B cell (primary cell): ENCODE data around the gene NXNL1. TPM values are rescaled to one million over a fixed set of nuclear protein-coding genes. Genes with fewer than 3 reads are reported as not detected.
"Not testable (repeated sequence)": the region's sequence is repeated elsewhere in the genome, so short reads cannot be mapped to it uniquely, and the experiment has no call there.

Experiments
- ATAC-seq: fragments of 200-7000 bp; cut with Tn5 transposase; one replicate; pipeline ENCODE4 v1.10.0; 2021; ENCODE audit warnings: low read depth, mild to moderate bottlenecking, moderate number of reproducible peaks, moderate library complexity
- CTCF ChIA-PET: fragments of 350-600 bp; sonication (Branson Sonifier 250); formaldehyde crosslinking; loops from one replicate; lab custom pipeline; 2021; ENCODE audit warnings: antibody characterized with exemption, inconsistent platforms; lab: Charles Lee
- POLR2A ChIA-PET: fragments of 350-600 bp; sonication (Branson Sonifier 250); formaldehyde crosslinking; loops from one replicate; lab custom pipeline; 2021; ENCODE audit warnings: antibody characterized with exemption; lab: Charles Lee
- DNase-seq: peaks from one replicate; pipeline ENCODE4 v3.0.0; 2013
- H2AFZ ChIP-seq: 2 replicates; pipeline ENCODE4 v1.6.1; 2012; ENCODE audit warnings: mild to moderate bottlenecking, low read depth, low read length; ENCODE audit not compliant: insufficient read depth, poor library complexity, severe bottlenecking
- H3K27ac ChIP-seq, 2 donors: 1 replicate in 1 of 2; 2 replicates in 1 of 2; pipeline ENCODE4 v1.5.1; 2012 to 2013; ENCODE audit warnings: low read length in 2 of 2, mild to moderate bottlenecking in 2 of 2, moderate library complexity in 1 of 2
- H3K27me3 ChIP-seq, 4 experiments: fragments of 200-600 bp in 1 of 4; sonication (generic) in 1 of 4; replicated peaks in 1 of 4; 1 replicate in 2 of 4; 2 replicates in 2 of 4; pipeline versions ENCODE4 v1.6.1 to v1.7.0; 2013 to 2016; ENCODE audit warnings: low read length in 3 of 4, mild to moderate bottlenecking in 2 of 4, mixed read lengths in 1 of 4, moderate library complexity in 1 of 4; ENCODE audit not compliant: insufficient read depth in 4 of 4, control insufficient read depth in 3 of 4; ENCODE audit errors: control extremely low read depth in 1 of 4
- H3K36me3 ChIP-seq, 2 experiments: replicated peaks in 1 of 2; 1 replicate in 1 of 2; 2 replicates in 1 of 2; pipeline versions ENCODE4 v1.6.1 to v1.7.1; 2013; ENCODE audit warnings: low read length in 1 of 2; ENCODE audit not compliant: insufficient read depth in 2 of 2, control insufficient read depth in 1 of 2; ENCODE audit errors: control extremely low read depth in 1 of 2, extremely low read depth in 1 of 2
- H3K4me1 ChIP-seq, 2 donors: fragments of 200-600 bp in 1 of 2; sonication (generic) in 1 of 2; 1 replicate in 1 of 2; 2 replicates in 1 of 2; pipeline versions ENCODE4 v1.5.1 to v1.6.1; 2013 to 2017; ENCODE audit warnings: low read length in 2 of 2; ENCODE audit not compliant: control insufficient read depth in 2 of 2, insufficient read depth in 2 of 2
- H3K4me2 ChIP-seq: replicated peaks from 2 replicates; pipeline ENCODE3; 2012; ENCODE audit warnings: mild to moderate bottlenecking, low read depth, low read length; ENCODE audit not compliant: poor library complexity, severe bottlenecking
- H3K4me3 ChIP-seq, 5 experiments: fragments of 200-600 bp in 1 of 5; sonication (generic) in 1 of 5; 1 replicate in 3 of 5; 2 replicates in 2 of 5; pipeline versions ENCODE4 v1.5.1 to v1.7.0; 2011 to 2016; ENCODE audit warnings: low read length in 4 of 5, mild to moderate bottlenecking in 4 of 5, low read depth in 2 of 5, control low read depth in 1 of 5, moderate library complexity in 1 of 5; ENCODE audit not compliant: insufficient read depth in 1 of 5; ENCODE audit errors: control extremely low read depth in 1 of 5, extremely low read depth in 1 of 5
- H3K79me2 ChIP-seq: fragments of 200-600 bp; sonication (generic); one replicate; pipeline ENCODE4 v1.6.0; 2016; ENCODE audit warnings: low read length; ENCODE audit not compliant: control insufficient read depth, insufficient read depth
- H3K9ac ChIP-seq: fragments of 200-600 bp; sonication (generic); 2 replicates; pipeline ENCODE4 v1.6.1; 2017; ENCODE audit warnings: mild to moderate bottlenecking, low read length, moderate library complexity
- H3K9me3 ChIP-seq, 3 donors: one replicate each; pipeline versions ENCODE4 v1.6.1 to v1.7.1; 2013; ENCODE audit warnings: low read length in 2 of 3; ENCODE audit not compliant: control insufficient read depth in 2 of 3, insufficient read depth in 1 of 3; ENCODE audit errors: control extremely low read depth in 1 of 3
- H4K20me1 ChIP-seq: 2 replicates; pipeline ENCODE4 v1.6.0; 2012; ENCODE audit warnings: mild to moderate bottlenecking, low read length; ENCODE audit not compliant: insufficient read depth, control insufficient read depth, poor library complexity, severe bottlenecking
- H3K27ac Mint-ChIP-seq: one replicate; pipeline ENCODE4 v1.8.0; 2021; ENCODE audit warnings: mixed read lengths
- H3K27me3 Mint-ChIP-seq: one replicate; pipeline ENCODE4 v1.8.0; 2021; ENCODE audit warnings: mixed read lengths
- H3K4me1 Mint-ChIP-seq: one replicate; pipeline ENCODE4 v1.8.0; 2021; ENCODE audit warnings: mixed read lengths
- H3K4me3 Mint-ChIP-seq: one replicate; pipeline ENCODE4 v1.8.0; 2021; ENCODE audit warnings: mixed read lengths
- H3K9me3 Mint-ChIP-seq: one replicate; pipeline ENCODE4 v1.8.0; 2022; ENCODE audit warnings: mixed read lengths; ENCODE audit not compliant: insufficient read depth
- CTCF ChIP-seq: fragments of 200-600 bp; IDR thresholded peaks from one replicate; pipeline ENCODE4 v1.8.0; 2022; ENCODE audit warnings: antibody characterized with exemption, mild to moderate bottlenecking
- EZH2 ChIP-seq: IDR thresholded peaks from 2 replicates; pipeline ENCODE4 v1.6.1; 2012; ENCODE audit warnings: borderline replicate concordance, low read depth, mild to moderate bottlenecking, moderate library complexity, low read length; ENCODE audit not compliant: insufficient read depth, poor library complexity, severe bottlenecking
- WGBS: methylation state at CpG from one replicate; pipeline ENCODE4 v1.1.5; 2013; ENCODE audit warnings: missing lambda C conversion rate; ENCODE audit not compliant: insufficient coverage; 5-methylcytosine and 5-hydroxymethylcytosine counted together
- intact Hi-C: fragments of 100-400 bp; cut with micrococcal nuclease; formaldehyde crosslinking; loops from one replicate; pipeline ENCODE4 v1.10.0; 2022
- polyA minus RNA-seq: library from RNA; depleted of rRNA, polyadenylated mRNA; stranded (reverse); fragments of >200 nt; gene quantifications from 2 replicates; pipeline ENCODE4 v1.2.3, GENCODE V29; 2012
- polyA plus RNA-seq: library from polyadenylated mRNA; depleted of rRNA; stranded (reverse); fragments of >200 nt; gene quantifications from 2 replicates; pipeline ENCODE4 v1.2.3, GENCODE V29; 2012
- total RNA-seq, 2 donors: library from RNA; stranded (reverse); fragments of 120-200 nt in 1 of 2; gene quantifications; 1 replicate in 1 of 2; 2 replicates in 1 of 2; pipeline versions ENCODE4 v1.2.3 to v1.2.4, GENCODE V29; 2013 to 2022

NXNL1 gene
- not detected in 2 replicates for total RNA-seq
- not detected for total RNA-seq (2013)
- not detected in 2 replicates for polyA plus RNA-seq
- not detected in 2 replicates for polyA minus RNA-seq

DNA sequence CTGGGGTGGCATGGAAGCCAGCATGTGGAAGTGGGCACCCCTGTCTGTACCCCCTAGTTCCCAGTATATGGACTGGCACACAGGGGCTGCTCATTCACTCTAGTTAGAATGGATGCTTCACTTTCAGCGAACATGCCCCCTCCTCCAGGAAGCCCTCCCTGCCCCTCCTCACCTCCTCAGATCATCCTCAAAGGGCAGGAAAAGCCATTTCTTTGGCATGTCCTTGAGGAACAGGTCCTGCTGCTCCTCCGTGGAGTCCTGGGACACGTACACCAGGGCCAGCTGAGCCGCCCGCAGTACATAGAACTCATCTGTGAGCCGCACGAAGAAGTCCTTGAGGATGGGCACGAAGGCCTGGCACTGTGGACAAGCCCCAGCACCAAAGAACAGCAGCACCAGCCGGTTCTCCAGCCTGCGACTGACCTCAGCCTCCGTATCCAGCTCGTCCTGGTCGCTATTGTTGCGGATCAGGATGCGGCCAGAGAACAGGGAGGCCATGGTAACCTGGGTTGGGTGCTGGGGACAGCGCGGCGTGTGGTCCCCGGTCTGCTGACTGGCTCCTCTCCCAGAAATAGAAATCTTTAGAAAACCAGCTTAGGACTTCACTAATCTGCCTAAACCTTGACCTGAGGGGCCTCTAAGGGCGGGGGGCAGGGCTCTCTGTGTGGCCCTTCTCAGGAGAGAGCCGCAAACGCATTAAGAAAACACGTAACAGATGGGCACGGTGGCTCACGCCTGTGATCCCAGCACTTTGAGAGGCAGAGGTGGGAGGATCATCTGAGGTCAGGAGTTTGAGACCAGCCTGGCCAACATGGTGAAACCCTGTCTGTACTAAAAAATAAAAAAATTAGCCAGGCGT is at the start of gene NXNL1:
Gene NXNL1, minus strand, starts transcription at position 555 of the 859 bp plus-strand sequence. Its CDS starts 57 bp downstream, at position 498.
- Histone ChIP-seq H3K9me3 (no peaks in the 10 kb centered on the region), H3K4me3 (no peak within 1 kb of the TSS), H3K4me1 (no peaks in the 10 kb centered on the region), H3K27ac (no peak within 1 kb of the TSS), H3K4me2 (no peak within 1 kb of the TSS), H3K36me3 (no peaks in the 10 kb centered on the region), H3K9ac (no peak within 1 kb of the TSS), H3K79me2 (no peaks in the 10 kb centered on the region), H3K27me3 (peaks cover 0 to 36% (median 10%) of the 10 kb centered on the region in 4 experiments), H2AFZ (no peak within 1 kb of the TSS), H4K20me1 (no peaks in the 10 kb centered on the region)
- Mint-ChIP-seq H3K4me1 (no peaks in the 10 kb centered on the region), H3K27ac (no peak within 1 kb of the TSS), H3K9me3 (no peaks in the 10 kb centered on the region), H3K4me3 (no peak within 1 kb of the TSS), H3K27me3 (peaks cover 23% of the 10 kb centered on the region)
- 90% methylated on average over 22 of the region's 26 CpGs for WGBS
- ChIA-PET POLR2A (no interaction called here), CTCF (interaction anchor here (1.0 kb wide), 1 partner anchor 35 kb away, joined by 3 read pairs; no protein-coding TSS in a partner anchor)
- ATAC-seq (no peak), DNase-seq (no peak)
- TF ChIP-seq EZH2 (no peak), CTCF (no peak)
- intact Hi-C loops, result no loop called here

- ATAC-seq, H3K9me3 Mint-ChIP-seq, H3K9me3 ChIP-seq, H2AFZ ChIP-seq, H3K27me3 Mint-ChIP-seq, H3K4me2 ChIP-seq, H3K9ac ChIP-seq, H3K27ac ChIP-seq, H3K27me3 ChIP-seq, H3K36me3 ChIP-seq, H3K4me3 Mint-ChIP-seq, intact Hi-C loops, H3K4me3 ChIP-seq, DNase-seq, H3K27ac Mint-ChIP-seq, POLR2A ChIA-PET: not testable (repeated sequence)
- CTCF ChIA-PET, result interaction anchor here (0.8 kb wide), 1 partner anchor 21 kb away, joined by 3 read pairs; no protein-coding TSS in a partner anchor
- WGBS, result 81% methylated on average over 3 of the region's 3 CpGs
- H3K79me2 ChIP-seq, result peaks cover 57% of the 10 kb centered on the region
- peaks cover 31% of the 10 kb centered on the region for H3K4me1 Mint-ChIP-seq
- H4K20me1 ChIP-seq, result peaks cover 29% of the 10 kb centered on the region
- H3K4me1 ChIP-seq, result peaks cover 18 to 22% of the 10 kb centered on the region in 2 donors
Measured at GRCh38 chr19:17508558-17508933, 47.8 kb upstream of the NXNL1 start.
